Gastroesophageal sphincter (tissue), 4 donors: ENCODE measurements around the gene HDAC4. TPM values are rescaled to one million over a fixed set of nuclear protein-coding genes. Genes with fewer than 3 reads are reported as not detected.

Experiments
- ATAC-seq: fragments of 150-250 bp; one replicate; pipeline ENCODE4 v1.9.1; 2016; ENCODE audit warnings: mild to moderate bottlenecking, moderate library complexity
- H3K27ac ChIP-seq, 4 donors: fragments of 200-600 bp; sonication (generic) in 3 of 4; 1 replicate in 3 of 4; 2 replicates in 1 of 4; pipeline ENCODE4 v1.5.1; 2016 to 2019
- H3K27me3 ChIP-seq: fragments of 200-600 bp; sonication (generic); one replicate; pipeline ENCODE4 v1.5.1; 2019
- H3K36me3 ChIP-seq, 2 donors: fragments of 200-600 bp; sonication (generic); one replicate each; pipeline ENCODE4 v1.5.1; 2019; ENCODE audit warnings: control low read depth in 1 of 2
- H3K4me1 ChIP-seq, 3 donors: fragments of 200-600 bp; sonication (generic); 1 replicate in 2 of 3; 2 replicates in 1 of 3; pipeline ENCODE4 v1.5.1; 2016 to 2019; ENCODE audit warnings: control low read depth in 2 of 3
- H3K4me3 ChIP-seq, 2 donors: fragments of 200-600 bp; sonication (generic); one replicate each; pipeline ENCODE4 v1.5.1; 2019; ENCODE audit warnings: mild to moderate bottlenecking in 1 of 2, moderate library complexity in 1 of 2
- H3K9me3 ChIP-seq, 3 donors: fragments of 200-600 bp; sonication (generic); one replicate each; pipeline ENCODE4 v1.5.1; 2017 to 2019; ENCODE audit warnings: control low read depth in 2 of 3
- CTCF ChIP-seq, 4 experiments: fragments of 200-600 bp in 2 of 4; fragments of 450-650 bp in 2 of 4; sonication (generic) in 1 of 4; IDR thresholded peaks; one replicate each; pipeline ENCODE4 v1.5.1; 2017 to 2019; ENCODE audit warnings: antibody characterized with exemption in 4 of 4, mild to moderate bottlenecking in 2 of 4, moderate library complexity in 2 of 4
- EP300 ChIP-seq: sonication (generic); formaldehyde crosslinking; IDR thresholded peaks from one replicate; pipeline ENCODE4 v1.6.1; 2017; ENCODE audit warnings: antibody characterized with exemption, mild to moderate bottlenecking
- POLR2A ChIP-seq, 2 donors: fragments of 450-650 bp; IDR thresholded peaks; one replicate each; pipeline ENCODE4 v1.6.1; 2017; ENCODE audit warnings: antibody characterized with exemption in 2 of 2, mild to moderate bottlenecking in 2 of 2, moderate library complexity in 1 of 2
- POLR2AphosphoS5 ChIP-seq: sonication (generic); formaldehyde crosslinking; IDR thresholded peaks from one replicate; pipeline ENCODE4 v1.6.1; 2017; ENCODE audit warnings: antibody characterized with exemption
- WGBS, 2 donors: methylation state at CpG; one replicate each; pipeline ENCODE4 v1.1.5; 2018; ENCODE audit warnings: low coverage in 1 of 2; 5-methylcytosine and 5-hydroxymethylcytosine counted together
- total RNA-seq, 4 donors: library from RNA; depleted of rRNA; stranded (reverse); fragments of >200 nt; gene quantifications; one replicate each; pipeline ENCODE4 v1.1.0, GENCODE V29; 2016

HDAC4 gene
- total RNA-seq, 4 donors from 2014 or later, result 41.3 to 104 (median 85.8) TPM

DNA sequence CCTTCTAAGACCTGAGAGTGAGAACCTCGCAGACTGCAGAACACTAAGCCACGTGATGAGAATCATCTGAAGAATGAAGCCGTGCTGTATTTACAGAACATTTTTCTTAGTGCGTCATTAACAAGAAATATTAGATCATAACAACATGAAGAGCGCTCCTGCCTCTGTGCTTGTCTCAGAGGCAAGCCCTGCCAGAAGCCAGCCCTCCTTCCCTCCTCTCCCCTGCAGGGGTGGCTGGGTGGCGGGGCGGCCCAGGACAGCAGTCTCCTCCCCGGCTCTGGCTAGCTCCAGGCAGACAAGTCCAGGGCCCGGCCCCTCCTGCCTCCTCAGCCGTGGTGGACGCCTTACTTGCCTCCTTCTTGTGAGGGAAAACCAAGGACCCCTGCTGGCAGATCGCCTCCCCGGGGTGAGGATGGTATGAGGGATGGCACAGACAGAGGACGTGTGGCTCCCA, 290.2 kb downstream of the HDAC4 start:
- Histone ChIP-seq H3K9me3 (no peaks in the 10 kb centered on the region), H3K36me3 (peaks cover 0 to 79% of the 10 kb centered on the region in 2 donors), H3K4me3 (no peak overlapping the region), H3K27ac (peak overlapping the region in 3 of 4 donors; percentile 79 to 91 (median 81)), H3K4me1 (peaks cover 0 to 55% (median 21%) of the 10 kb centered on the region in 3 donors), H3K27me3 (no peaks in the 10 kb centered on the region)
- peak; percentile 85 for ATAC-seq
- no peak for TF ChIP-seq EP300
- TF ChIP-seq POLR2AphosphoS5, result peak; percentile 50
- peak in 1 of 4 experiments; percentile 27 for TF ChIP-seq CTCF (IDR thresholded peaks at IDR 0.05)
- no peak for TF ChIP-seq POLR2A (IDR thresholded peaks at IDR 0.05)
- whole genome bisulfite sequencing, 2 donors, result 33 to 52% methylated on average over 5 of the region's 14 CpGs

DNA sequence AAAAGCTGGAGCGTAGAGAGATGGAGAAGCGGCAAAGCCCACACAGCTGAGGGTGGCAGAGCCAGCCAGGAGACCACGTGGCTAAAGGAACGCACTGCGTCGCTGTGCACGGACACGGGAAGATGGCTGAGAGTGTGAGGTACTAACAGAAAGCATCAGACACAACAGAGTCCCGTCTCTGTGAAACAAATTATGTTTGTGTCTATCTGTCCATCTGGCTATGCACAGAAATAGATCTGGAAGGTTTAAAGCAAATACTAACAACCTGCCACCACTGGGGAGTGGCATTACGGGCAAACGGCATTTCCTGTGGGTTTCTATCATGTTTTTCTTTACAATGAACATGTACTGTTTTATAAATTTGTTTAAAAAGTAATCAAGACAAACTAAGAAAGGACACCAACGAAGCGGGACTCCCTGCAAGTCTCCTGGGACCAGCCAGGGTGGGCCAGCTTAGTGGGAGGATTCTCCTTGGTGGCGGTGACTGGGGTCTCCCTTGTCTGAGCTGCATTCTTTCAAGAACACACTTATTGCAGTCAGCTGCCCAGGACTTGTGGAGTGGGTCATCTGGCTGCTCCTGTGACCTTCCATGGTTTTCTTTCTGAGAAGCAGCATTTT, 290.8 kb downstream of the HDAC4 start:
- peak overlapping the region in 3 of 4 donors; percentile 79 to 91 (median 81) for H3K27ac ChIP-seq

GRCh38 chr2:239109041-239109927, 291.5 kb downstream of the HDAC4 start:
- peaks cover 0 to 47% (median 21%) of the 10 kb centered on the region in 3 donors for H3K4me1 ChIP-seq
- H3K27me3 ChIP-seq, result no peaks in the 10 kb centered on the region
- TF ChIP-seq POLR2AphosphoS5 (no peak), CTCF (IDR thresholded peaks at IDR 0.05) (no peak), EP300 (no peak), POLR2A (IDR thresholded peaks at IDR 0.05) (no peak)
- 85 to 88% methylated on average over 10 to 16 of the region's 19 CpGs for whole genome bisulfite sequencing, 2 donors
- ATAC-seq, result no peak
- H3K4me3 ChIP-seq, result no peak overlapping the region
- peaks cover 0 to 84% of the 10 kb centered on the region in 2 donors for H3K36me3 ChIP-seq
- H3K9me3 ChIP-seq, result no peaks in the 10 kb centered on the region
- H3K27ac ChIP-seq, result peak overlapping the region in 3 of 4 donors; percentile 79 to 91 (median 81)

More for the DNA sequence above, 290.8 kb downstream of the HDAC4 start:
- no peak for ATAC-seq
- WGBS, 2 donors, result 66 to 87% methylated on average over 9 to 13 of the region's 14 CpGs
- no peaks in the 10 kb centered on the region for H3K9me3 ChIP-seq
- H3K4me3 ChIP-seq, result no peak overlapping the region
- H3K36me3 ChIP-seq, result peaks cover 0 to 82% of the 10 kb centered on the region in 2 donors
- TF ChIP-seq CTCF (IDR thresholded peaks at IDR 0.05) (no peak), EP300 (no peak), POLR2A (IDR thresholded peaks at IDR 0.05) (no peak), POLR2AphosphoS5 (no peak)
- H3K27me3 ChIP-seq, result no peaks in the 10 kb centered on the region
- H3K4me1 ChIP-seq, result peaks cover 0 to 54% (median 21%) of the 10 kb centered on the region in 3 donors

GRCh38 chr2:239108459-239108858, 292.4 kb downstream of the HDAC4 start:
- TF ChIP-seq POLR2AphosphoS5 (no peak), CTCF (IDR thresholded peaks at IDR 0.05) (no peak), EP300 (no peak), POLR2A (IDR thresholded peaks at IDR 0.05) (no peak)
- no peak overlapping the region for H3K4me3 ChIP-seq
- peak overlapping the region in 2 of 4 donors; percentile 81 to 91 for H3K27ac ChIP-seq
- H3K9me3 ChIP-seq, result no peaks in the 10 kb centered on the region
- no peaks in the 10 kb centered on the region for H3K27me3 ChIP-seq
- peaks cover 0 to 38% (median 12%) of the 10 kb centered on the region in 3 donors for H3K4me1 ChIP-seq
- ATAC-seq, result no peak
- peaks cover 0 to 92% of the 10 kb centered on the region in 2 donors for H3K36me3 ChIP-seq
- 20% methylated on average over 1 of the region's 6 CpGs; no CpG with 5 or more reads in 1 of the 2 donors for WGBS, 2 donors
